PFSK-1 (cell line): ENCODE results near the gene PHAF1.

ENCODE experiments used
- FOXP2 ChIP-seq: optimal IDR thresholded peaks from 2 replicates; pipeline ENCODE3; 2011; ENCODE audit warnings: borderline replicate concordance, control low read depth, inconsistent platforms; ENCODE audit not compliant: insufficient read depth; ENCODE audit errors: extremely low read length, extremely low read depth
- POLR2AphosphoS5 ChIP-seq: IDR thresholded peaks from 2 replicates; pipeline ENCODE4 v1.6.1; 2012; ENCODE audit warnings: low read depth, mild to moderate bottlenecking, control low read depth, low read length, moderate library complexity
- REST ChIP-seq, 2 experiments: IDR thresholded peaks; 2 replicates each; pipeline versions ENCODE4 v1.6.1 to v1.8.0; 2011 to 2012; ENCODE audit warnings: low read depth in 2 of 2, low read length in 2 of 2, control low read depth in 1 of 2, inconsistent platforms in 1 of 2, mild to moderate bottlenecking in 1 of 2, moderate library complexity in 1 of 2; ENCODE audit not compliant: insufficient read depth in 1 of 2
- SIN3A ChIP-seq: IDR thresholded peaks from 2 replicates; pipeline ENCODE4 v1.6.1; 2012; ENCODE audit warnings: mild to moderate bottlenecking, low read length, moderate library complexity, borderline replicate concordance; ENCODE audit not compliant: insufficient read depth
- TAF1 ChIP-seq: IDR thresholded peaks from 2 replicates; pipeline ENCODE4 v1.6.1; 2012; ENCODE audit warnings: low read length, control low read depth, borderline replicate concordance; ENCODE audit not compliant: insufficient read depth

Gene PHAF1

GRCh38 chr16:67091906-67092566 lies 17.7 kb upstream of the PHAF1 start:
- TF ChIP-seq POLR2AphosphoS5 = no peak
- TF ChIP-seq SIN3A = no peak
- no peak for TF ChIP-seq FOXP2
- no peak for TF ChIP-seq REST (IDR thresholded peaks at IDR 0.05; ENCODE audit: insufficient read depth in 1 of 2, low read depth in 2 of 2, low read length in 2 of 2)
- TF ChIP-seq TAF1 = no peak

DNA sequence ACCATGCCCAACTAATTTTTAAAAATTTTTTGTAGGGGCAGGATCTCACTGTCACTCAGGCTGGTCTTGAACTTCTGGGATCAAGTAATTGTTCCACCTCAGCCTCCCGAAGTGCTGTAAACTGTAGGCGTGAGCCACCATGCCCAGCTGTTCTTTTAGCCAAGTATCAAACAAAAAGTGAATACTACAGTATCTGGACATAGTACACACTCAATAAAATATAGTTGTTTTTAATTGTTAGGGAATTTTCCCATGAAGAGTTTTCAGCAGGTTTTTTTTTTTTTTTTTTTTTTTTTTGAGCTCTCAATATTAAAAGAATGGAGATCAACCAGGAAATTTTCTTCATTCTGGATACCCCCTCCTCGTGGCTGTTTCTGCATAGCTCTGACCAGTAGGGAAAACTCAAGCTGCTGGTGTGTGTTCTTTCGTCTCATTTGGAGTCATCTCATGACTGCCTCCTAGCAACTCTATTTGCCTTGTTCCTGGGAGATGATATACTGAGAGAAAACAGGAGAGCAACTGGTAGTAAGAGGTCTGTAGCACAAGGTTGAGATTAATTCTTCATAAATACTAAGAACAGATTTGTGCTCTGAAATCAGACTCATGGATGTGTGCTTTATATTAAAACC lies 16.5 kb upstream of the PHAF1 start:
- TF ChIP-seq SIN3A = no peak

- no peak for TF ChIP-seq POLR2AphosphoS5
Measured at GRCh38 chr16:67098599-67098998, 11.1 kb upstream of the PHAF1 start.

GRCh38 chr16:67100569-67101310 lies 9.0 kb upstream of the PHAF1 start:
- TF ChIP-seq POLR2AphosphoS5 (no peak), TAF1 (no peak), SIN3A (no peak), REST (IDR thresholded peaks at IDR 0.05; ENCODE audit: insufficient read depth in 1 of 2, low read depth in 2 of 2, low read length in 2 of 2) (no peak), FOXP2 (no peak)

- no peak for TF ChIP-seq FOXP2
- no peak for TF ChIP-seq REST (IDR thresholded peaks at IDR 0.05; ENCODE audit: insufficient read depth in 1 of 2, low read depth in 2 of 2, low read length in 2 of 2)
- no peak for TF ChIP-seq TAF1
- TF ChIP-seq POLR2AphosphoS5 = no peak
- TF ChIP-seq SIN3A = no peak
Measured at GRCh38 chr16:67101311-67102082, 8.2 kb upstream of the PHAF1 start.
